Mesenchymal stem cell (in vitro differentiated cells and primary cell): ENCODE results near the gene STYXL2.

Source experiments
- DNase-seq: peaks from one replicate; pipeline ENCODE4 v3.0.0-alpha.2; 2013
- H2AFZ ChIP-seq: one replicate; pipeline ENCODE4 v1.6.1; 2013; ENCODE audit warnings: low read depth, mild to moderate bottlenecking, control low read depth, inconsistent platforms, low read length, moderate library complexity
- H2AK5ac ChIP-seq: 2 replicates; pipeline ENCODE4 v1.6.1; 2013; ENCODE audit warnings: low read length, moderate library complexity, mild to moderate bottlenecking, inconsistent platforms; ENCODE audit not compliant: severe bottlenecking
- H2BK120ac ChIP-seq: one replicate; pipeline ENCODE4 v1.6.1; 2013; ENCODE audit warnings: low read depth, mild to moderate bottlenecking, inconsistent platforms, low read length, moderate library complexity
- H2BK12ac ChIP-seq, 2 experiments: one replicate each; pipeline ENCODE4 v1.6.1; 2013; ENCODE audit warnings: inconsistent platforms in 2 of 2, low read length in 2 of 2, mild to moderate bottlenecking in 2 of 2, moderate library complexity in 2 of 2, control low read depth in 1 of 2
- H2BK15ac ChIP-seq: one replicate; pipeline ENCODE4 v1.6.1; 2013; ENCODE audit warnings: mild to moderate bottlenecking, low read depth, inconsistent platforms; ENCODE audit not compliant: poor library complexity, severe bottlenecking
- H2BK5ac ChIP-seq: 2 replicates; pipeline ENCODE4 v1.6.1; 2013; ENCODE audit warnings: low read depth, mild to moderate bottlenecking, low read length, control low read depth, inconsistent platforms; ENCODE audit not compliant: poor library complexity, severe bottlenecking
- H3K14ac ChIP-seq, 2 experiments: one replicate each; pipeline ENCODE4 v1.6.1; 2013; ENCODE audit warnings: inconsistent platforms in 2 of 2, low read length in 2 of 2, control low read depth in 1 of 2, mild to moderate bottlenecking in 1 of 2, moderate library complexity in 1 of 2
- H3K18ac ChIP-seq, 2 experiments: one replicate each; pipeline ENCODE4 v1.6.1; 2013; ENCODE audit warnings: inconsistent platforms in 2 of 2, low read length in 2 of 2, control low read depth in 1 of 2, low read depth in 1 of 2, mild to moderate bottlenecking in 1 of 2
- H3K23ac ChIP-seq, 2 experiments: one replicate each; pipeline ENCODE4 v1.6.1; 2013; ENCODE audit warnings: inconsistent platforms in 2 of 2, low read length in 2 of 2, mild to moderate bottlenecking in 2 of 2, moderate library complexity in 2 of 2, control low read depth in 1 of 2
- H3K27ac ChIP-seq: 2 replicates; pipeline ENCODE4 v1.5.1; 2013; ENCODE audit warnings: mild to moderate bottlenecking, moderate library complexity, low read length, control low read depth, inconsistent platforms; ENCODE audit not compliant: poor library complexity, severe bottlenecking
- H3K27me3 ChIP-seq, 2 experiments: 2 replicates each; pipeline versions ENCODE4 v1.6.1 to v1.7.0; 2013; ENCODE audit warnings: low read length in 2 of 2, mild to moderate bottlenecking in 2 of 2, moderate library complexity in 2 of 2, control low read depth in 1 of 2, inconsistent platforms in 1 of 2; ENCODE audit not compliant: control insufficient read depth in 1 of 2, insufficient read depth in 1 of 2
- H3K36me3 ChIP-seq, 2 experiments: 2 replicates each; pipeline versions ENCODE4 v1.6.1 to v1.7.0; 2013; ENCODE audit warnings: low read length in 2 of 2, control low read depth in 1 of 2, inconsistent platforms in 1 of 2, low read depth in 1 of 2, mild to moderate bottlenecking in 1 of 2; ENCODE audit not compliant: insufficient read depth in 2 of 2, control insufficient read depth in 1 of 2
- H3K4ac ChIP-seq, 2 experiments: one replicate each; pipeline ENCODE4 v1.6.1; 2013; ENCODE audit warnings: inconsistent platforms in 2 of 2, low read length in 2 of 2, mild to moderate bottlenecking in 2 of 2, moderate library complexity in 2 of 2, control low read depth in 1 of 2, low read depth in 1 of 2
- H3K4me1 ChIP-seq: 2 replicates; pipeline ENCODE4 v1.6.1; 2013; ENCODE audit warnings: low read depth, low read length, control low read depth; ENCODE audit not compliant: control insufficient read depth, insufficient read depth
- H3K4me2 ChIP-seq: 2 replicates; pipeline ENCODE4 v1.6.1; 2013; ENCODE audit warnings: low read length, mild to moderate bottlenecking, inconsistent platforms; ENCODE audit not compliant: poor library complexity, severe bottlenecking
- H3K4me3 ChIP-seq, 2 experiments: 2 replicates each; pipeline versions ENCODE4 v1.5.1 to v1.7.0; 2013; ENCODE audit warnings: low read length in 2 of 2, mild to moderate bottlenecking in 2 of 2, control low read depth in 1 of 2, low read depth in 1 of 2; ENCODE audit not compliant: insufficient read depth in 1 of 2
- H3K79me1 ChIP-seq: replicated peaks from 2 replicates; pipeline ENCODE4 v1.6.1; 2013; ENCODE audit warnings: mild to moderate bottlenecking, control low read depth, low read length, inconsistent platforms; ENCODE audit not compliant: poor library complexity, severe bottlenecking
- H3K9ac ChIP-seq: 2 replicates; pipeline ENCODE4 v1.7.0; 2013; ENCODE audit warnings: mild to moderate bottlenecking, low read length, moderate library complexity
- H3K9me3 ChIP-seq: 2 replicates; pipeline ENCODE4 v1.7.0; 2013; ENCODE audit warnings: mild to moderate bottlenecking, low read length; ENCODE audit not compliant: control insufficient read depth
- H4K8ac ChIP-seq: one replicate; pipeline ENCODE4 v1.6.1; 2013; ENCODE audit warnings: inconsistent platforms, mild to moderate bottlenecking, low read length, moderate library complexity
- H4K91ac ChIP-seq: one replicate; pipeline ENCODE4 v1.6.1; 2013; ENCODE audit warnings: mild to moderate bottlenecking, low read length, inconsistent platforms
- WGBS: methylation state at CpG from one replicate; pipeline ENCODE4 v1.1.7; 2013; ENCODE audit warnings: mixed read lengths; 5-methylcytosine and 5-hydroxymethylcytosine counted together

The STYXL2 gene

GRCh38 chr1:167114725-167115124 lies 20.9 kb downstream of the STYXL2 start:
- Histone ChIP-seq H3K4me1 (no peaks in the 10 kb centered on the region), H3K9ac (no peak overlapping the region), H3K23ac (no peak overlapping the region), H3K4ac (no peak overlapping the region), H3K36me3 (no peaks in the 10 kb centered on the region), H2BK120ac (no peak overlapping the region), H3K4me3 (no peak overlapping the region), H3K4me2 (no peak overlapping the region), H3K27ac (no peak overlapping the region), H3K27me3 (peaks cover 9 to 45% of the 10 kb centered on the region in 2 experiments), H2AFZ (no peak overlapping the region), H3K79me1 (no peaks in the 10 kb centered on the region), H2BK5ac (no peak overlapping the region), H3K14ac (no peak overlapping the region), H3K9me3 (no peaks in the 10 kb centered on the region), H2BK12ac (no peak overlapping the region), H2BK15ac (no peak overlapping the region), H3K18ac (no peak overlapping the region), H4K8ac (no peak overlapping the region), H4K91ac (no peak overlapping the region), H2AK5ac (no peak overlapping the region)
- no peak for DNase-seq

GRCh38 chr1:167115655-167116054 lies 21.8 kb downstream of the STYXL2 start:
- peaks cover 9 to 49% of the 10 kb centered on the region in 2 experiments for H3K27me3 ChIP-seq
- no peak overlapping the region for H2BK12ac ChIP-seq
- H3K36me3 ChIP-seq: no peaks in the 10 kb centered on the region
- H4K8ac ChIP-seq: no peak overlapping the region
- 77% methylated on average over 5 of the region's 5 CpGs for WGBS
- H3K18ac ChIP-seq: no peak overlapping the region
- H3K9ac ChIP-seq: no peak overlapping the region
- H4K91ac ChIP-seq: no peak overlapping the region
- no peak overlapping the region for H2BK5ac ChIP-seq
- no peak overlapping the region for H3K27ac ChIP-seq
- no peak overlapping the region for H3K23ac ChIP-seq
- DNase-seq: no peak
- H2BK15ac ChIP-seq: no peak overlapping the region
- H2AFZ ChIP-seq: no peak overlapping the region
- no peak overlapping the region for H3K4me2 ChIP-seq
- H2AK5ac ChIP-seq: no peak overlapping the region
- no peak overlapping the region for H2BK120ac ChIP-seq
- no peak overlapping the region for H3K14ac ChIP-seq
- no peak overlapping the region for H3K4me3 ChIP-seq
- H3K4ac ChIP-seq: no peak overlapping the region
- H3K9me3 ChIP-seq: no peaks in the 10 kb centered on the region
- H3K79me1 ChIP-seq: no peaks in the 10 kb centered on the region
- no peaks in the 10 kb centered on the region for H3K4me1 ChIP-seq

- Histone ChIP-seq H2AFZ (no peak overlapping the region), H2BK120ac (no peak overlapping the region), H3K23ac (no peak overlapping the region), H3K18ac (no peak overlapping the region), H4K91ac (no peak overlapping the region), H2AK5ac (no peak overlapping the region), H3K36me3 (no peaks in the 10 kb centered on the region), H3K4me3 (no peak overlapping the region), H3K27ac (no peak overlapping the region), H3K9ac (no peak overlapping the region), H3K4ac (no peak overlapping the region), H3K14ac (no peak overlapping the region), H2BK15ac (no peak overlapping the region), H2BK5ac (no peak overlapping the region), H4K8ac (no peak overlapping the region), H3K9me3 (no peaks in the 10 kb centered on the region), H3K27me3 (peaks cover 9 to 53% of the 10 kb centered on the region in 2 experiments), H3K4me1 (peaks cover 2% of the 10 kb centered on the region), H2BK12ac (no peak overlapping the region), H3K79me1 (no peaks in the 10 kb centered on the region), H3K4me2 (no peak overlapping the region)
- DNase-seq: no peak
- 43% methylated on average over 1 of the region's 1 CpG for WGBS
Measured at GRCh38 chr1:167116174-167116573, 22.3 kb downstream of the STYXL2 start.

GRCh38 chr1:167117225-167117624 lies 23.4 kb downstream of the STYXL2 start:
- peaks cover 7% of the 10 kb centered on the region for H3K4me1 ChIP-seq
- no peaks in the 10 kb centered on the region for H3K79me1 ChIP-seq
- no peak overlapping the region for H3K4me3 ChIP-seq
- no peak overlapping the region for H2AK5ac ChIP-seq
- no peak overlapping the region for H3K23ac ChIP-seq
- DNase-seq: no peak
- no peak overlapping the region for H3K27ac ChIP-seq
- no peaks in the 10 kb centered on the region for H3K36me3 ChIP-seq
- H3K27me3 ChIP-seq: peaks cover 9 to 60% of the 10 kb centered on the region in 2 experiments
- 87% methylated on average over 9 of the region's 9 CpGs for WGBS
- no peak overlapping the region for H2BK12ac ChIP-seq
- H4K8ac ChIP-seq: no peak overlapping the region
- no peak overlapping the region for H3K18ac ChIP-seq
- no peak overlapping the region for H2BK120ac ChIP-seq
- no peak overlapping the region for H2BK15ac ChIP-seq
- no peak overlapping the region for H3K14ac ChIP-seq
- no peak overlapping the region for H2BK5ac ChIP-seq
- no peak overlapping the region for H4K91ac ChIP-seq
- no peak overlapping the region for H2AFZ ChIP-seq
- H3K9ac ChIP-seq: no peak overlapping the region
- no peak overlapping the region for H3K4me2 ChIP-seq
- H3K9me3 ChIP-seq: no peaks in the 10 kb centered on the region
- no peak overlapping the region for H3K4ac ChIP-seq
